HG03064 (cell line): ENCODE results near the gene OTOA.
"Not testable (repeated sequence)": the region's sequence is repeated elsewhere in the genome, so short reads cannot be mapped to it uniquely, and the experiment has no call there.

Experiments used
- ATAC-seq: cut with Tn5 transposase; IDR thresholded peaks from one replicate; pipeline ENCODE4 v1.9.1; 2021; ENCODE audit warnings: low read depth; ENCODE audit not compliant: unreplicated experiment

OTOA gene

DNA sequence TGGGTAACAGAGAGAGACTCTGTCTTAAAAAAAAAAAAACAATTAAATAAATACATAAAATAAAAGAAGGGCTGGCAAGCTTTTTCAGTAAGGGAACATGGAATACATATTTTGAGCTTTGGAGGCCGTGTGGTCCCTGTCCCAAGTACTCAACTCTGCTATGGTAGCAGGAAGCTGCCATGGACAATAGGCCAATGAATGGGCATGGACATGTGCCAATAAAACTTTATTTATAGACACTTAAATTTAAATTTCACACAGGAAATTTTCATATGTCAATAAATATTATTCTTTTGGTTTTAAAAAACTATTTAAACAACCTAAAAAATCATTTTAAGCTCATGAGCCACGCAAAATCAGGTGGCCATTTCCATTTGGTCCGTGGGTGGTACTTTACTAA lies 3.8 kb downstream of the OTOA start:
- no peak for ATAC-seq

DNA sequence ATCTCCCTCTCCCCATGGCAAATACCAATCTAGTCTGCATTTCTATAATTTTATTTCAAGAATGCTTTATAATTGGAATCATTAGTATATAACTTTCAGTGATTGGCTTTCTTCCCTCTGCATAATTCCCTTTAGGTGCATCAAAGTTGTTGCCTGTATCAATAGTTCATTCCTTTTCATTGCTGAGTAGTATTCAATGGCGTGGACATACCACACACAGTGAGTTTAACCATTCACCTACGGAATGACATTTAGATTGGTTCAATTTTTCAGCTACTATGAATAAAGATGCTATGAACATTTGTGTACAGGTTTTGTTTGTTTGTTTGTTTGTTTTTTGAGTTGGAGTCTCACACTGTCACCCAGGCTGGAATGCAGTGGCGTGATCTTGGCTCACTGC lies 9.7 kb downstream of the OTOA start:
- no peak for ATAC-seq

DNA sequence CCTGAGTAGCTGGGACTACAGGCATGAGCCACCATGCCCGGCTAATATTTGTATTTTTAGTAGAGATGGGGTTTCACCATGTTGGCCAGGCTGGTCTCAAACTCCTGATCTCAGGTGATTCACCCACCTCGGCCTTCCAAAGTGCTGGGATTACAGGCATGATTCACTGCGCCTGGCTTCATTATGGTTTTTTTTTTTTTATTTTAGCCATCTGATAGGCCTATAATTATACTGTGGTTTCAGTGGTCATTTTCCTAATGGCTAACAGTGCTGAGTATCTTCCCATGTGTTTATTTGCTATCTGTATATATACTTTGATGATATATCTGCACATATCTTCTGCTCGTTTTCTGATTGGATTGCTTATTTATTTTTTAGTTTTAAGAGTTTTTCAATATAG lies 10.7 kb downstream of the OTOA start:
- not testable (repeated sequence) for ATAC-seq

DNA sequence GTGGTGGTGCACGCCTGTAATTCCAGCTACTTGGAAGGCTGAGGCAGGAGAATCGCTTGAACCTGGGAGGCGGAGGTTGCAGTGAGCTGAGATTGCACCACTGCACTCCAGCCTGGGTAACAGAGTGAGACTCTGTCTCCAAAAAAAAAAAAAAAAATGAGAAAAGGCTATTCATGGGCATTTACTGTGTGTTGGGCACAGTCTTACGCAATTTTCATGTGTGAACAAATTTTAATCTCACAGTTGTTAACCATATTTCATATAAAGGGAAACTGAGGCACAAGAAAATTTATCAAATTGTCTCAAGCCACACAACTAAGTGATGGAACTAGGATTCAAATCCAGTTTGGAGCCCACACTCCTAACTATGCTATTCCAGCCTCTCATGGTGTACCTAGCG lies 16.9 kb downstream of the OTOA start:
- not testable (repeated sequence) for ATAC-seq

DNA sequence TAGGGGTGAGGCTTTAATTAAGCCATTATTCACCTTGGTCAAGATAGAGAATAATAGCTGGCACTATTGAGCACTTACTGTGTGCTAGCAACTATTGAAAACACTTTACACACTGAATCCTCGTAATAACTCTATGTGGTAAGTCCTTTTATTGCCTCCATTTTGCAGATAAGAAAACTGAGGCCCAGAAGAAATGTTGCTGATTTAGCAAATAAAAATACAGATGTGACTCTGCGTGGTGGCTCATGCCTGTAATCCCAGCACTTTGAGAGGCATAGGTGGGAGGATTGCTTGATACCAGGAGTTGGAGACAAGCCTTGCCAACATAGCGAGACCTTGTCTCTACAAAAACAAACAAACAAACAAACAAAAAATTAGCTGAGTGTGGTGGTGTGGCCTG lies 19.4 kb downstream of the OTOA start:
- ATAC-seq: no peak

DNA sequence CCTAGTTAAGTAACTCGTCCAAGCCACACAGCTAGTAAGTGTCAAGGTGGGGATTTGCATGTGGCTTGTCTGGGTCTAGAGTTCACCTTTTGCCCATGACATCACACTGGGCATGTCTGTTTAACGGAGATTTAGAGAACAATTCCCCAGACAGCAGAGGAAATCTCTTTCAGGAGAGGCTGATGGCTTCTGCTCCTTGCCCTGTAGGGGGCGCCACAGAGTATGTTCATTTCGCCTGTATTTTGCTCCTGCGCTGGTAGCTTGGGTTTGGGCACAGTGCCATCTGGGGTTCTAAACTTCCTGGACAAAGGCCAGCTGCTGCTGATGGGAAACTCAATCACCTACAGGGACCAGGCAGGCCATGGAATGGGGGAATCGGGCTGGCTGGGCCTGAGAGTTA lies 20.4 kb downstream of the OTOA start:
- no peak for ATAC-seq

DNA sequence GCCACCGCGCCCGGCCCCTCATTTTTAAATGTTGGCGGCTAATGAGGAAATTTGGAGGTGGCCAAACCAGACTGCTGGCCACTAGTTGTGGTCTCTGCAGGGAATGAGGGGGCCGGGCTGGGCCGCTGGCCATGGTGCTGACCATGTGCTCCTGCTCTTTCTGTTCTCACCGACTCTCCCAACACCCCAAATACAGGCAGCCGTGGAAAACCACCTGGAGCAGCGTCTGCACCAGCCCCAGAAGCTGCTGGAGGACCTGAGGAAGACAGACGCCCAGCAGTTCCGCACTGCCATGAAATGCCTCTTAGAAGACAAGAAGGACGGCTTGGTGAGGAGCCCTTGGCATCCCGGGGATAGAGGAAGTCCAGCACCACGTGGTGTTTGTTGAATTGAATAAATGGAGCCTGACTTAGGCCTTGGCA lies 21.3 kb downstream of the OTOA start:
- no peak for ATAC-seq

DNA sequence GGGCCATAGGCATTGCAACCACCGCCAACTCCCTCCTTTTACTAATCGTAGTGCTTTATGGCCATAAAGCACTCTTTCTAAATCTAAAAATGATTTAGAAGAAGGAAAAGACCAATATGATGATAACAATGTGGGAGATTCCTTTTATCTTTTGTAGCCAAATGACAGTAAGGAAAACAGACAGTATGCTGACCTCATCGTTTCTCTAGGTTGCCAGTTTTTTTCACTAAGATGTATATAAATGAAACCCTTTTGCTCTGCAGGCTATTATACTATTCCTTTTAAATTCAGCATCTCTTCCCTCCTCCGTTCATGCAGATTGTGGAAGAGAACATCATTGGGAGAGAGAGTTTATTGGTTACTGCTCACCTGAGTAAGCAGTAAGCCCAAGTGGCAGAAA lies 25.3 kb downstream of the OTOA start:
- ATAC-seq: no peak

DNA sequence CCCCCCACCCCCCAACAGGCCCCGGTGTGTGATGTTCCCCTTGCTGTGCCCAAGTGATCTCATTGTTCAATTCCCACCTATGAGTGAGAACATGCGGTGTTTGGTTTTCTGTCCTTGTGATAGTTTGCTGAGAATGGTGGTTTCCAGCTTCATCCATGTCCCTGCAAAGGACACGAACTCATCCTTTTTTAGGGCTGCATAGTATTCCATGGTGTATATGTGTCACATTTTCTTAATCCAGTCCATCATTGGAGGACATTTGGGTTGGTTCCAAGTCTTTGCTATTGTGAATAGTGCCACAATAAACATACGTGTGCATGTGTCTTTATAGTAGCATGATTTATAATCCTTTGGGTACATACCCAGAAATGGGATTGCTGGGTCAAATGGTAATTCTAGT lies 27.2 kb downstream of the OTOA start:
- not testable (repeated sequence) for ATAC-seq

DNA sequence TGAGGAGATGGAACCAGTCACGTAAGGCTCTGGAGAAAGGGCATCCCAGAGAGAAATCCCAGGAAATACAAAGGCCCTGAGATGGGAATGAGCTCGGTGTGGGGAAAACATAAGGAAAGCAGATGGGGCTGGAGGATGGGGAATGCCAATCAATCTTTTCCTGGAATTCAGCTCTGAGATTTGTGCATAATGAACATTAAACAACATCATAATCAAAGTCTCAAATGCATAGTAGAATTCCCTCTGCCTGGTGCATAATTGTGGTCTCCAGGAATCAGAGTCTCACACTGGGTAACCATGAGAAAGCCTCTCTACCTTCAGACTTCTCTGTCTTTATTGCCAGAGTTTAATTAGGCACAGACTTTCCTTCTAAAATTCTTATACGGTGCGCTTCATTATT lies 30.8 kb downstream of the OTOA start:
- ATAC-seq: no peak

DNA sequence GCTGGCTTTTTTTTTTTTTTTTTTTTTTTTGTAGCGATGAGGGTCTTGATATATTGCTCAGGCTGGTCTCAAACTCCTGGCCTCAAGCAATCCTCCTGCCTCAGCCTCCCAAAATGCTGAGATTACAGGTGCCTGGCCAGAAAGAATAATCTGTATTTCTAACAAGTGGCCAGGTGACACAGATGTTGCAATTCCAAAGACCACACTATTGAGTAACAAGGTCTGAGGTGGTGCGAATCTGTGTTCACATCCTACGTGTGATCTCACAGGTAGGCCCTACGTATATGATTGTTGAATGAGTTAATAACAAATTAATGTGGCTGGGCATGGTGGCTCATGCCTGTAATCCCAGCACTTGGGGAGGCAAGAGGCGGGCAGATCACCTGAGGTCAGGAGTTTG lies 33.3 kb downstream of the OTOA start:
- ATAC-seq: no peak

DNA sequence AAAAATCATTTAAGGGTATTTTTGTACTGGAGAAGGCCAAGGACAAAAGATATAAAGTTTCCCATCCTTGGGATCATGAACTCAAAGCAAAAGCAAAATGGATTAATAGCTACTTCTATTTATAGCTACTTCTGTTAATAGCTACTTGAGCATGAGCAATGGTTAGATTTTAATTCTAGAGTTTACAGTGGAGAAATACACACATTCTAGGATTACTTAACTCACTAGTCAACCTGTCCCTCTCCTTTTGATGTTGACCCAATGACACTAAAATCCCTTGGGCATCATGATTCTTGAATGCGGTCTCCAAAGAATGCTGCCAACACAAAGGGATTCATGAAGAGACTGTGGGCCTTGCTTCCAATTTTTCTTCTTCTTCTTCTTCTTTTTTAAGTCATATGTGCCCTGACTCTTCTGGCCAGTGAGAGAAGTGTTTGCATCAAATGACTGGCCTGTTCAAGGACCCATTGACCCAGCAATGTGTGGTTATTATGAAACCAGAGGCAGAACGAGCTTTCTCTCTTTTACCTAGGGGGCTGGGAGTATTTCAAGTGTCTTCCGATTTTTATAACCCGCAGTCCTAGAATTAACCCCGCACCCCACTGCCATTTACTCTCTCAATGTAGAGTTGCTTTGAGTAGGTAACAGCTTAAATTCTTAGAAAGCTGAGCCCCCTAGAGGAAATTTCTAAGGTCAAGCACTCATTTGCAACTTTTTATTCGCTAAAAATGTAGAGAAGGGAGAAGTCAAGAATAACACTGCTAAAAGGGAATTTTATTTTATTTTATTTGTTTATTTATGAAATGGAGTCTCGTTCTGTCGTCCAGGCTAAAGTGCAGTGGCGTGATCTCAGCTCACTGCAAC lies 34.6 kb downstream of the OTOA start:
- no peak for ATAC-seq

DNA sequence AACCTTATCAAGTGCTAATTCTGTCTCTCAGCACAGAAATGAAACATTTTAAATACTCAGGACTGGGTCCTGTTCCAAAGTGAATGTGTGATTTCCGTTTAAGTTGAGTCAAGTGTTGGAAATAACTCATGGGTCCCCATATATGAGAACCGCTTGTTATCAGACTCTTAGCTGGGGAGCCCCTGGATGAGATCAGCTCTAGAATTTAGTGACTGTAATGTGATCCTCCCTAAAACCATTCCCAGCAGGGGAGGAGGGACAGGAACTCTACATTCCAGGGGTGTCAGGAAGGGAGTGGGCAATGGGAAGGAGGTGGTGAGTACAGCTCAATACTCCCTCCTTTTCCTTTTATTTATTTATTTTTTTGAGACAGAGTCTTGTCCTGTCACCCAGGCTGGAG lies 37.5 kb downstream of the OTOA start:
- no peak for ATAC-seq

DNA sequence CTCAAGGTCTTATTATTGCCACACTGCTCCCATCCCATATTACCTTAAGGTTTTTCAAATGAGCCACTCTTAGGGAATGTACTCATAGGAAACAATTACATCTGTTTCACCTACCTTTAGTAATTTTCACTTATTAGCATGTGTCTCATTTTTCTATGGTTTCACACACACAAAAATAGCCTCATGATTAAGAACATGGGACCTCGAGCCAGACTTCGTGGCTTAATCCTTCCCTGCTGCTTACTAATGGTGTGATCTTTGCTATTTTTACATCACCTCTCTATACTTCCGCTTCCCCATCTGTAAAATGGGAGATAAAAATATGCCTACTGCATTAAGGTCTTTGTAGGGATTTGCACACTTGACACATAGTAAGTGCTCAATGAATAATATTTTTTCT lies 38.5 kb downstream of the OTOA start:
- no peak for ATAC-seq

DNA sequence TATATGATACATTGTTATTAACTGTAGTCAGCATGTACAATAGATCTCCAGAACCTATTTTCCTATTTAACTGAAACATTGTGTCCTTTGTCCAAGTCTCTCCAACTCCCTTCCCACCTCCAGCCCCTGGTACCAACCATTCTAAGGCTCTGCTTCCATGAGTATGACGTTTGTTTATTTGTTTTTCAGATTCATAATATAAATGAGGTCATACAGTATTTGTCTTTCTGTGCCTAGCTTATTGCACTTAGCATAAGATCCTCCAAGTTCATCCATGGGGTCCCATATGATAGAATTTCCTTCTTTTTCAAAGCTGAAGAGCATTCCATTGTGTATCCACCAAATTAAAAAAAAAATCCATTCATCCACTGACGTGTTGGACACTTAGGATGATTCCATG lies 39.4 kb downstream of the OTOA start:
- ATAC-seq: no peak

DNA sequence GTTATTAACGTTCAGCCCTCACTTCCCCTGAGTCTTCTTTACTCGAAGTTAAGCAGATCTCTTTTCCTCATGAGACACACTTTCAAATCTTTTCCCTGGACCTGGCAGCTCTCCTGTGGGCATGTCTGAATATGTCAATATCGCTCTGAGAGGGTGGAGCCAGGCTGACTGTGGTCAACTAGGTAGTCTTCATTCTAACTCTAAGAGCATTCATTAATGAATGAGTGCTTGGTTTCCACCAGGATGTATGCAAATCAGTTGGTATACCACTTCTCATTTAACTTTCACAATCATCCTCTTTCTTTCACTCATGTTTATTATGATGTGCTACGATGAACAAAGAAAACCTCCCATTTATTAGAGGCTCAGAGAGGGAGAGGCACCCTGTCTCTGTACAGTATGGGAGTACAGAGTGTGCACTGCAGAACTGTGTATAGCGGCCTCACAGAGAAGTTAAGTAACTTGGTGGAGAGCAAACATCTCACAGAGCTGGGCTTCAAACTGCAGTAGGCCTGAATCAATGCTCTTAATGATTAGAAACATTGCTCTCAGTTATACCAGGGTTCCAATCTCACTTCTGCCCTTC lies 39.9 kb downstream of the OTOA start:
- no peak for ATAC-seq

DNA sequence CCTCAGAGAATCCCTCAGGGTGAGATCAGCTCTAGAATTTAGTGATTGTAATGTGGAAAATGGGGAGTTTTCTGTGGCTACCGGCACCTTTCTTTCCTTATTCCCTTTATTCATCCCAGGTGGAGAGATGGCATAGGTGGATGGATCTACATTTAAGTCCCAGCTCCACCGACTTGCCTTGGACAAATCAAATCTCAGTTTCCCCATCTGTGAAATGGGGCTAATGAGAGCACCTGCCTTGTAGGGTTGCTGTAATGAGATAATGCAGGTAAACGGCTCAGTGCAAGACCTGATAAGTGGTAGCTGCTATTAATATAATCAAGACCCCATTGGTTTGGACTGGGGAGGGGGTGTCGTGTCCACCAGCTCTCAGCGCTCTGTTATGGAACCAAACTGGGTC lies 40.5 kb downstream of the OTOA start:
- ATAC-seq: no peak

DNA sequence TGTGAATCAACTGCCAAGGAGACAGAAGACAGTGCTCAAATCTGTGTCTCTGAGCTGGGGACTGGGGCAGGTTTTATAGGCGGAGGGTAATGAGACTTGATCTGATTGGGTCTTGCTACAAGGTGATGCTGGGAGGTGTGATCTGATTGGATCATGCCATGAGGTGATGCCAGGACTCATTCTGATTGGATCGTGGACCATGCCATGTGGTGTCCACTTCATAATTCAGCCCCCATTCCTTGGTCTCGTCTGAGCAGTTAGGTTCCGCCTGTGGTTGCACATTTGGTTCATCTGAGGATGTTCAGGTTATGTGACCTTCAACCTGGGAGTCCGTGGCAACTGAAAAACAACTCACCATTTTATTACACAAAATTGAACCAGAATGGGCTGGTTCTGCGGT lies 41.0 kb downstream of the OTOA start:
- no peak for ATAC-seq

DNA sequence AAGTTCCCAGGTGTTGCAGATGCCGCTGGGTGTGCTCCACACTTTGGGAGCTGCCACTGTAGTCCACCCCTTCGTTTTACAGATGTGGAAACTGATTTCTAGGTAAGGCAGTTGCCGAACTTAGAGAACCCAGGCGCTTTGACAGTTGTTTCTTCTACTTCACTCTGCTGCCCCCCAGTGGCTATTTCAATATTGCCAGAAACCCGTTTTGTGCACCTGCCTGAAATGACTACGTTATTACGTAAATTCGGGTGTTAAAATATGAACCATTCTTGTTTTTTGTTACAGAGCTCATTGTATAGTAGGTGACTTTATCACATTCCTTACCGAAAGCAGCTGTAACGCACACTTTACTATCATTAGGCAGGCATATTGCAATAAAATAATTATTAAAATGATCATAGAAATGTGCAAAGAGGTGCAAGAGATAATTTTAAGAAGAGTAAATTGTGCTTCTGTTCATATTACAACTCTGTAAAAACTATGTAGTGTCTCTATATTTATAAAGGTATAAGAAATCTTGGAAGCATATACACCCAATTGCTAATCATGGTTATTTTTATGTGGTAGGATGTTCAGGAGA lies 44.9 kb downstream of the OTOA start:
- no peak for ATAC-seq

DNA sequence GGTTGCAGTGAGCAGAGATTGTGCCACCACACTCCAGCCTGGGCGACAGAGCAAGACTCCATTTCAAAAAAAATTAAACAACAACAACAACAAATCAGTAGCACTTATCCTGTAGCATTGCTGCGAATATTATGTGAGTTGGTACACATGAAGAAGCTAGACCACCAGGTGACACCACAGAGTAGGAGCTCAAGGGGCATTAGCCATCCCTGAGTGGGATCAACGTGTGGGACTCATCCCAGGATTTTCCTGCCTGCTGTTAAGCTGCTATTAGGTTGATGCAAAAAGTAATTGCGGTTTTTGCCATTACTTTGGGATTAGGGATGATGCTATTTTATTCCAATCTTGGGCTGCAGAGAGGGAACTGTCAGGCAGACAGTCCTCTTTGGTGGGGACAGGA lies 47.2 kb downstream of the OTOA start:
- ATAC-seq: no peak

DNA sequence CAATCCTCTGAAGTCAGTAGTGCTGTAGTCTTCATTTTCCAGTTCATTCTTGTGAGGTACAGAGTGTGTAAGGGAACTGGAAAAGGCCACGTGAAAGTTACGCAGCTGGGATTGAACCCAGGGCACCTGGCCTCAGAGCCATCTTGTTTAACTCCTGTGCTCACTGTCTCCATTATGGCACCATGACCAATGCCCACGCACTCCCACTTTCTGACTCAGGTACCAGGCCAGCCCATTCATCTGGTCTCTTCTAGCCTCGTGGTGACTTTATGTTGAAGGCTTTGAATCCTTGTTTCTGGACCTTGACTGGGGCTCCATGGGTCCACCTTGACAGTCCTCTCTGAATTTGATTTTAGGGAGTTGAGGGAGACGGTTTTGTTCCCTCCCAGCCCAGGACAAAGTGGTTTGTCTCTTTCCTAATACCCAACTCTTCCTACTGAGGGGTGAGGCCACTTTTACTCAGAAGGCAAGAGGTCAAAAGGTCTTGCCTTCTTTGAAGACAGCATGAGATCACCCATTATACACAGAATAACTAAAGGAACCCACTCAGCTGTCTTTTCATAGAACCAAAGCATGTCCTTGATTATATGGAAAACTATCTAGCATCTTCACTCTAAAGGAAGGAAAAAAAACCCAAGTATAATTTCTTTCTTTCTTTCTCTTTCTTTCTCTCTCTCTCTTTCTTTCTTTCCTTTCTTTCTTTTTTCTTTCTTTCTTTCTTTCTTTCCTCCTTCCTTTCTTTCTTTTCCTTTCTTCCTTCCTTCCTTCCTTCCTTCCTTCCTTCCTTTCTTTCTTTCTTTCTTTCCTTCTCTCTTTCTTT lies 50.0 kb downstream of the OTOA start:
- ATAC-seq: no peak
